GM10248 (cell line): ENCODE data around the gene MOK.
"Not testable (repeated sequence)": the region's sequence is repeated elsewhere in the genome, so short reads cannot be mapped to it uniquely, and the experiment has no call there.

Experiments
- CTCF ChIA-PET: fragments of 300-600 bp; sonication (Branson Sonifier 250); formaldehyde crosslinking; extraction: SDS; loops from one replicate; lab custom pipeline; 2021; ENCODE audit warnings: antibody characterized with exemption; lab: Yijun Ruan, JAX
- POLR2A ChIA-PET: fragments of 350-650 bp; sonication (Branson Sonifier 250); formaldehyde crosslinking; extraction: SDS; loops from one replicate; lab custom pipeline; 2020; ENCODE audit warnings: antibody characterized with exemption; lab: Yijun Ruan, JAX
- DNase-seq: peaks from one replicate; pipeline ENCODE4 v3.0.0; 2012; ENCODE audit errors: extremely low spot score
- TF ChIP-seq, protein P1 (sequence below): IDR thresholded peaks from 2 replicates; pipeline ENCODE4 v1.5.1; 2012; ENCODE audit warnings: mild to moderate bottlenecking, low read depth; ENCODE audit errors: extremely low read depth, missing control alignments, control extremely low read depth

MOK gene, protein sequence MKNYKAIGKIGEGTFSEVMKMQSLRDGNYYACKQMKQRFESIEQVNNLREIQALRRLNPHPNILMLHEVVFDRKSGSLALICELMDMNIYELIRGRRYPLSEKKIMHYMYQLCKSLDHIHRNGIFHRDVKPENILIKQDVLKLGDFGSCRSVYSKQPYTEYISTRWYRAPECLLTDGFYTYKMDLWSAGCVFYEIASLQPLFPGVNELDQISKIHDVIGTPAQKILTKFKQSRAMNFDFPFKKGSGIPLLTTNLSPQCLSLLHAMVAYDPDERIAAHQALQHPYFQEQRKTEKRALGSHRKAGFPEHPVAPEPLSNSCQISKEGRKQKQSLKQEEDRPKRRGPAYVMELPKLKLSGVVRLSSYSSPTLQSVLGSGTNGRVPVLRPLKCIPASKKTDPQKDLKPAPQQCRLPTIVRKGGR

GRCh38 chr14:102304611-102305506, at the start of gene MOK:
MOK (minus strand) TSS chr14:102305164; CDS start chr14:102304968, 196 bp downstream.
- peak; percentile 98 for DNase-seq
- CTCF ChIA-PET = interaction anchor here (0.8 to 4.5 kb wide), 6 partner anchors 9 to 534 kb away, joined by 3 to 37 read pairs (median 5); no protein-coding TSS in a partner anchor
- POLR2A ChIA-PET = interaction anchor here (0.8 to 1.0 kb wide), 2 partner anchors 12 to 255 kb away, joined by 7 read pairs; no protein-coding TSS in a partner anchor
- TF ChIP-seq, protein P1, sequence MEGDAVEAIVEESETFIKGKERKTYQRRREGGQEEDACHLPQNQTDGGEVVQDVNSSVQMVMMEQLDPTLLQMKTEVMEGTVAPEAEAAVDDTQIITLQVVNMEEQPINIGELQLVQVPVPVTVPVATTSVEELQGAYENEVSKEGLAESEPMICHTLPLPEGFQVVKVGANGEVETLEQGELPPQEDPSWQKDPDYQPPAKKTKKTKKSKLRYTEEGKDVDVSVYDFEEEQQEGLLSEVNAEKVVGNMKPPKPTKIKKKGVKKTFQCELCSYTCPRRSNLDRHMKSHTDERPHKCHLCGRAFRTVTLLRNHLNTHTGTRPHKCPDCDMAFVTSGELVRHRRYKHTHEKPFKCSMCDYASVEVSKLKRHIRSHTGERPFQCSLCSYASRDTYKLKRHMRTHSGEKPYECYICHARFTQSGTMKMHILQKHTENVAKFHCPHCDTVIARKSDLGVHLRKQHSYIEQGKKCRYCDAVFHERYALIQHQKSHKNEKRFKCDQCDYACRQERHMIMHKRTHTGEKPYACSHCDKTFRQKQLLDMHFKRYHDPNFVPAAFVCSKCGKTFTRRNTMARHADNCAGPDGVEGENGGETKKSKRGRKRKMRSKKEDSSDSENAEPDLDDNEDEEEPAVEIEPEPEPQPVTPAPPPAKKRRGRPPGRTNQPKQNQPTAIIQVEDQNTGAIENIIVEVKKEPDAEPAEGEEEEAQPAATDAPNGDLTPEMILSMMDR = no peak

DNA sequence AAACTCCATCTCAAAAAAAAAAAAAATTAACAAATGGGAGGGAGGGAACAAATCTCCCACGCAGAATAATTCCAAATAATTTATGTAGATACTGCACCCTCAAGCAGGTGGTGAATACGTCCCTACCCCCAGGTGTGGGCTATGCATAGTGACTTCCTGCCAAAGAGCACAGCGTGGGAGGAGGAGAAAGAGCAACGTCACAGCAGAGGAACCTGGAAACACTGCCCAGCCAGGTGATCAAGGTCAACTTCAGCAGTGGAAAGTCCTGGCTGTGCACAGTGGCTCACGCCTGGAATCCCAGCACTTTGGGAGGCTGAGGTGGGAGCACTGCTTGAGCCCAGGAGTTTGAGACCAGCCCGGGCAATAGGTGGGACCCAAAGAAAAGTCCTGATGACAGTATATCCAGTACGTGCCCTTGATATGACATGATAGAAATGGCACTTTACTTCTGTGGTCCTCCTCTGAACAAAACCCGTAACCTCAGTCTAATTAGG, 48.2 kb upstream of the MOK start:
- TF ChIP-seq, protein P1 = no peak
- ChIA-PET POLR2A (no interaction called here), CTCF (interaction anchor here (1.2 kb wide), 1 partner anchor 18 kb away, joined by 3 read pairs; no protein-coding TSS in a partner anchor)
- no peak for DNase-seq

GRCh38 chr14:102352213-102352612, 47.2 kb upstream of the MOK start:
- DNase-seq = no peak
- CTCF ChIA-PET = no interaction called here
- POLR2A ChIA-PET = no interaction called here
- TF ChIP-seq, protein P1 = no peak

- DNase-seq, POLR2A ChIA-PET: not testable (repeated sequence)
- CTCF ChIA-PET = interaction anchor here (0.9 to 3.7 kb wide), 2 partner anchors 15 to 35 kb away, joined by 3 to 16 read pairs; no protein-coding TSS in a partner anchor
Measured at GRCh38 chr14:102351593-102351992, 46.6 kb upstream of the MOK start.

GRCh38 chr14:102351023-102351422, 46.1 kb upstream of the MOK start:
- DNase-seq = no peak
- ChIA-PET POLR2A (interaction anchor here (0.6 kb wide), 2 partner anchors 16 to 402 kb away, joined by 3 to 4 read pairs; no protein-coding TSS in a partner anchor), CTCF (interaction anchor here (0.9 to 3.7 kb wide), 2 partner anchors 15 to 34 kb away, joined by 3 to 16 read pairs; no protein-coding TSS in a partner anchor)
- TF ChIP-seq, protein P1 = no peak

DNA sequence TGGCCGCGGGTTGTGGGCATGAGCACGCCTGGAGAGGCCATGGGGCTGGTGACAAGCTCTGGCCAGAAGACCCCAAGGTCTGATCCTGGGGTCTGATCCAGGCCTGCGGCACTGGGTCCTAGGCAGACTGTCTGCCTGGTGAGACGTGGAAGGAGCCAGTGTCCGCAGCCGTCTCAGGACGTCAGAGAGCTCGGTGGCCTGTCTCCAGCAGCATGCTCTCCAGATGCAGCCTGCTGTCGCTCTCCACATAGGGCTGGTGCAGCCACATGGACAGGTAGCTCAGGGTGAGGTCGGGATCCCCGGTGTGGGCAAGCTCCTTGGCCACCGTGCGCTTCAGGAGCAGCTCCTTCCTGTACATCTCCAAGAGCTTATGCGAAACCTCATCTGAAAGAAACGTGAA, 43.4 kb upstream of the MOK start:
- POLR2A ChIA-PET = interaction anchor here (0.7 kb wide), 1 partner anchor 1810 kb away, joined by 4 read pairs; no protein-coding TSS in a partner anchor
- CTCF ChIA-PET = interaction anchor here (1.0 to 3.7 kb wide), 4 partner anchors 9 to 16 kb away, joined by 3 to 16 read pairs (median 4); no protein-coding TSS in a partner anchor
- TF ChIP-seq, protein P1 = no peak
- DNase-seq = no peak
